K562 (cell line): ENCODE results near the gene FOSL2. TPM values are rescaled to one million over a fixed set of nuclear protein-coding genes. Genes with fewer than 3 reads are reported as not detected.

Source experiments
- ADNP ChIP-seq: fragments of 200-800 bp; sonication (Bioruptor generic); IDR thresholded peaks from 2 replicates; pipeline ENCODE4 v1.6.1; 2016; ENCODE audit warnings: missing genetic modification characterization, missing compliant biosample characterization
- CBFB ChIP-seq: sonication (generic); formaldehyde crosslinking; IDR thresholded peaks from 2 replicates; pipeline ENCODE4 v1.4.0; 2020; ENCODE audit warnings: mild to moderate bottlenecking, missing genetic modification reagents
- DMBX1 ChIP-seq: fragments of 250-450 bp; sonication (Bioruptor Pico); IDR thresholded peaks from 2 replicates; pipeline ENCODE4 v1.8.0; 2022; ENCODE audit warnings: inconsistent platforms, mild to moderate bottlenecking, moderate library complexity, borderline replicate concordance
- NBN ChIP-seq: fragments of 450-650 bp; IDR thresholded peaks from 2 replicates; pipeline ENCODE4 v1.6.1; 2016; ENCODE audit warnings: low read depth, mild to moderate bottlenecking
- NCOA2 ChIP-seq, 2 experiments: fragments of 450-650 bp; IDR thresholded peaks; 2 replicates each; pipeline ENCODE4 v1.6.1; 2018; ENCODE audit warnings: mild to moderate bottlenecking in 2 of 2, moderate library complexity in 1 of 2; ENCODE audit not compliant: partially characterized antibody in 2 of 2
- REST ChIP-seq, 2 experiments: fragments of 450-650 bp; formaldehyde crosslinking in 1 of 2; IDR thresholded peaks; 2 replicates each; pipeline versions ENCODE4 v1.4.0 to v1.6.1; 2014 to 2020; ENCODE audit warnings: mild to moderate bottlenecking in 2 of 2, borderline replicate concordance in 1 of 2, low read depth in 1 of 2
- TCFL5 ChIP-seq: fragments of 250-450 bp; sonication (Bioruptor Pico); conservative IDR thresholded peaks from 2 replicates; pipeline ENCODE4 v1.6.1; 2021; ENCODE audit warnings: mild to moderate bottlenecking, moderate library complexity, matching md5 sums
- ZSCAN32 ChIP-seq: fragments of 450-650 bp; formaldehyde crosslinking; IDR thresholded peaks from 2 replicates; pipeline ENCODE4 v1.4.0; 2020; ENCODE audit warnings: mild to moderate bottlenecking, moderate library complexity
- polyA plus RNA-seq, 8 experiments: library from polyadenylated mRNA; depleted of rRNA in 4 of 8; stranded (reverse) in 5 of 8; unstranded in 3 of 8; fragments of >200 nt; fragmentation: Nextera tagmentation in 2 of 8; fragmentation: Illumina TruSeq in 1 of 8; extraction: Ambion mirVana in 2 of 8; extraction: Trizol in 1 of 8; gene quantifications; 2 replicates each; pipeline versions ENCODE4 v1.2.1 to v1.2.3, GENCODE V29; 2011 to 2014; ENCODE audit warnings: inconsistent platforms in 1 of 8, missing spikeins in 1 of 8
- total RNA-seq, 7 experiments: library from RNA; depleted of rRNA in 6 of 7; stranded (reverse); fragments of >200 nt in 6 of 7; fragmentation: Illumina TruSeq in 2 of 7; extraction: Trizol in 2 of 7; gene quantifications; 2 replicates each; pipeline versions ENCODE4 v1.2.1 to v1.2.3, GENCODE V29; 2011 to 2021; ENCODE audit warnings: low replicate concordance in 1 of 7
- TF ChIP-seq, protein P1 (sequence below), 2 experiments: IDR thresholded peaks; 2 replicates each; pipeline ENCODE4 v1.6.1; 2011; ENCODE audit warnings: borderline replicate concordance in 1 of 2, control low read depth in 1 of 2, low read depth in 1 of 2, low read length in 1 of 2, mild to moderate bottlenecking in 1 of 2, mixed read lengths in 1 of 2, moderate library complexity in 1 of 2; ENCODE audit not compliant: insufficient read depth in 1 of 2, insufficient read length in 1 of 2, poor library complexity in 1 of 2, severe bottlenecking in 1 of 2; ENCODE audit errors: extremely low read depth in 1 of 2
- TF ChIP-seq, protein P2 (sequence below): fragments of 200-800 bp; sonication (Bioruptor generic); IDR thresholded peaks from 2 replicates; pipeline ENCODE4 v1.6.1; 2017; ENCODE audit warnings: missing genetic modification characterization, missing compliant biosample characterization
- TF ChIP-seq, protein P3 (sequence below), 2 experiments: fragments of 450-650 bp; IDR thresholded peaks; 2 replicates each; pipeline ENCODE4 v1.6.1; 2018; ENCODE audit warnings: mild to moderate bottlenecking in 2 of 2, low read depth in 1 of 2; ENCODE audit not compliant: partially characterized antibody in 2 of 2

The FOSL2 gene
- total and polyA plus RNA-seq, 9 of the 15 experiments (the other 6 are each of a cell fraction or from before 2014, with no cell fraction given) = 0.04 to 2.9 (median 0.80) TPM

DNA sequence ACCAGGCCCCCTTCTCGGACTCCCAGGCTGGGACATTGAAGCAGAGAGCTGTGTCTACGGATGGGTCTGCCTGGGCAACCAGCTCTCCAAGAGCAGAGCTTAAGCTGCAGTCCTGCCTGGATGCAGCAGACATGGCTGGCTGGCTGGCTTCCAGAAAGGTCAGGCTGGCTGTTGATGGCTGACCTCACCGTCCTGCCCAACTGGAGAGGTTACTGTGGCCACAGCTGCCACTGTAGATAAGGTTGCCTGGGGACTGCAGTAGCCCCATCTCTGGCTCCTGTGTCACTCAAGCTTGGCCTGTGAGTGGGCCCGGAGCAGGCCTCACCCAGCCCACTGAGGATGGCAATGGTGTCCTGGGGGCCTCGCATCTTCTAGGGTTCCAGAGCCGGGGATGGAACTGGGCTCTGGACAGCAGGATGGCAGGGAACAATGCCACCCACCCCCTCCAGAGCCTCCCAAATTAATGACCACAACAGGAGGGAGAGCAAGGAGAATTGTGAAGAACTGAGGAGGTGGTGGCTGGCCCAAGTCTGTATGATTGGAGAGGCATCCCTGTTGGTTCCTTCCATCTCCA is 37.0 kb upstream of the FOSL2 start (continued):
- TF ChIP-seq REST (IDR thresholded peaks at IDR 0.05; ENCODE audit: borderline replicate concordance) = peak; percentile 19; the same call in 1 of the 2 replicates
- TF ChIP-seq REST (CRISPR knock-in tag; IDR thresholded peaks at IDR 0.05; ENCODE audit: low read depth) = no peak
- peak; percentile 56; the same call in 1 of the 2 replicates for TF ChIP-seq ZSCAN32 (CRISPR knock-in tag)
- TF ChIP-seq NBN = no peak
- no peak for TF ChIP-seq ADNP (tag)
- TF ChIP-seq NCOA2 (IDR thresholded peaks at IDR 0.05; ENCODE audit: partially characterized antibody in 2 of 2) = no peak
- TF ChIP-seq DMBX1 (CRISPR knock-in tag) = peak; percentile 85
- TF ChIP-seq, protein P1, sequence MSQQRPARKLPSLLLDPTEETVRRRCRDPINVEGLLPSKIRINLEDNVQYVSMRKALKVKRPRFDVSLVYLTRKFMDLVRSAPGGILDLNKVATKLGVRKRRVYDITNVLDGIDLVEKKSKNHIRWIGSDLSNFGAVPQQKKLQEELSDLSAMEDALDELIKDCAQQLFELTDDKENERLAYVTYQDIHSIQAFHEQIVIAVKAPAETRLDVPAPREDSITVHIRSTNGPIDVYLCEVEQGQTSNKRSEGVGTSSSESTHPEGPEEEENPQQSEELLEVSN (IDR thresholded peaks at IDR 0.05; ENCODE audit: borderline replicate concordance in 1 of 2, extremely low read depth in 1 of 2, insufficient read depth in 1 of 2, insufficient read length in 1 of 2, low read depth in 1 of 2, low read length in 1 of 2, poor library complexity in 1 of 2, severe bottlenecking in 1 of 2) = no peak
- TF ChIP-seq CBFB (CRISPR knock-in tag) = peak; percentile 98
- TF ChIP-seq, protein P2, sequence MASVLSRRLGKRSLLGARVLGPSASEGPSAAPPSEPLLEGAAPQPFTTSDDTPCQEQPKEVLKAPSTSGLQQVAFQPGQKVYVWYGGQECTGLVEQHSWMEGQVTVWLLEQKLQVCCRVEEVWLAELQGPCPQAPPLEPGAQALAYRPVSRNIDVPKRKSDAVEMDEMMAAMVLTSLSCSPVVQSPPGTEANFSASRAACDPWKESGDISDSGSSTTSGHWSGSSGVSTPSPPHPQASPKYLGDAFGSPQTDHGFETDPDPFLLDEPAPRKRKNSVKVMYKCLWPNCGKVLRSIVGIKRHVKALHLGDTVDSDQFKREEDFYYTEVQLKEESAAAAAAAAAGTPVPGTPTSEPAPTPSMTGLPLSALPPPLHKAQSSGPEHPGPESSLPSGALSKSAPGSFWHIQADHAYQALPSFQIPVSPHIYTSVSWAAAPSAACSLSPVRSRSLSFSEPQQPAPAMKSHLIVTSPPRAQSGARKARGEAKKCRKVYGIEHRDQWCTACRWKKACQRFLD (CRISPR knock-in tag) = peak; percentile 88
- no peak for TF ChIP-seq TCFL5 (CRISPR knock-in tag)
- TF ChIP-seq, protein P3, sequence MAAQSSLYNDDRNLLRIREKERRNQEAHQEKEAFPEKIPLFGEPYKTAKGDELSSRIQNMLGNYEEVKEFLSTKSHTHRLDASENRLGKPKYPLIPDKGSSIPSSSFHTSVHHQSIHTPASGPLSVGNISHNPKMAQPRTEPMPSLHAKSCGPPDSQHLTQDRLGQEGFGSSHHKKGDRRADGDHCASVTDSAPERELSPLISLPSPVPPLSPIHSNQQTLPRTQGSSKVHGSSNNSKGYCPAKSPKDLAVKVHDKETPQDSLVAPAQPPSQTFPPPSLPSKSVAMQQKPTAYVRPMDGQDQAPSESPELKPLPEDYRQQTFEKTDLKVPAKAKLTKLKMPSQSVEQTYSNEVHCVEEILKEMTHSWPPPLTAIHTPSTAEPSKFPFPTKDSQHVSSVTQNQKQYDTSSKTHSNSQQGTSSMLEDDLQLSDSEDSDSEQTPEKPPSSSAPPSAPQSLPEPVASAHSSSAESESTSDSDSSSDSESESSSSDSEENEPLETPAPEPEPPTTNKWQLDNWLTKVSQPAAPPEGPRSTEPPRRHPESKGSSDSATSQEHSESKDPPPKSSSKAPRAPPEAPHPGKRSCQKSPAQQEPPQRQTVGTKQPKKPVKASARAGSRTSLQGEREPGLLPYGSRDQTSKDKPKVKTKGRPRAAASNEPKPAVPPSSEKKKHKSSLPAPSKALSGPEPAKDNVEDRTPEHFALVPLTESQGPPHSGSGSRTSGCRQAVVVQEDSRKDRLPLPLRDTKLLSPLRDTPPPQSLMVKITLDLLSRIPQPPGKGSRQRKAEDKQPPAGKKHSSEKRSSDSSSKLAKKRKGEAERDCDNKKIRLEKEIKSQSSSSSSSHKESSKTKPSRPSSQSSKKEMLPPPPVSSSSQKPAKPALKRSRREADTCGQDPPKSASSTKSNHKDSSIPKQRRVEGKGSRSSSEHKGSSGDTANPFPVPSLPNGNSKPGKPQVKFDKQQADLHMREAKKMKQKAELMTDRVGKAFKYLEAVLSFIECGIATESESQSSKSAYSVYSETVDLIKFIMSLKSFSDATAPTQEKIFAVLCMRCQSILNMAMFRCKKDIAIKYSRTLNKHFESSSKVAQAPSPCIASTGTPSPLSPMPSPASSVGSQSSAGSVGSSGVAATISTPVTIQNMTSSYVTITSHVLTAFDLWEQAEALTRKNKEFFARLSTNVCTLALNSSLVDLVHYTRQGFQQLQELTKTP (IDR thresholded peaks at IDR 0.05; ENCODE audit: low read depth in 1 of 2, partially characterized antibody in 2 of 2) = no peak
